H9 (cell line): ENCODE results near the gene TIAM2. TPM values are rescaled to one million over a fixed set of nuclear protein-coding genes. Genes with fewer than 3 reads are reported as not detected.

Experiments used
- DNase-seq: peaks from one replicate; pipeline ENCODE4 v3.0.0-alpha.2; 2017
- H2AFZ ChIP-seq: one replicate; pipeline ENCODE4 v1.6.1; 2013; ENCODE audit warnings: mild to moderate bottlenecking, low read length, control low read depth, moderate library complexity
- H2AK5ac ChIP-seq: 2 replicates; pipeline ENCODE4 v1.6.1; 2013; ENCODE audit warnings: low read length, control low read depth, mixed read lengths; ENCODE audit not compliant: insufficient read length
- H2BK120ac ChIP-seq: one replicate; pipeline ENCODE4 v1.6.1; 2013; ENCODE audit warnings: low read depth, mild to moderate bottlenecking, low read length, control low read depth, inconsistent platforms; ENCODE audit not compliant: poor library complexity, severe bottlenecking
- H2BK12ac ChIP-seq: 2 replicates; pipeline ENCODE4 v1.6.1; 2013; ENCODE audit warnings: low read length, control low read depth, mixed read lengths, low read depth; ENCODE audit not compliant: insufficient read length
- H2BK15ac ChIP-seq: 2 replicates; pipeline ENCODE4 v1.6.1; 2013; ENCODE audit warnings: low read depth, low read length, control low read depth
- H2BK20ac ChIP-seq: one replicate; pipeline ENCODE4 v1.6.1; 2013; ENCODE audit warnings: low read depth, mild to moderate bottlenecking, low read length, control low read depth, inconsistent platforms; ENCODE audit not compliant: poor library complexity, severe bottlenecking
- H2BK5ac ChIP-seq: 2 replicates; pipeline ENCODE4 v1.6.1; 2013; ENCODE audit warnings: low read length, control low read depth, mixed read lengths; ENCODE audit not compliant: insufficient read length
- H3K14ac ChIP-seq: 2 replicates; pipeline ENCODE4 v1.6.1; 2013; ENCODE audit warnings: low read length, control low read depth; ENCODE audit not compliant: insufficient read depth
- H3K18ac ChIP-seq: 2 replicates; pipeline ENCODE4 v1.6.1; 2013; ENCODE audit warnings: low read depth, mild to moderate bottlenecking, mixed read lengths, low read length, control low read depth; ENCODE audit not compliant: insufficient read length
- H3K23ac ChIP-seq: 2 replicates; pipeline ENCODE4 v1.6.1; 2013; ENCODE audit warnings: low read length, control low read depth, mixed read lengths, low read depth; ENCODE audit not compliant: insufficient read length
- H3K23me2 ChIP-seq: 2 replicates; pipeline ENCODE4 v1.6.1; 2013; ENCODE audit warnings: low read depth, mild to moderate bottlenecking, mixed read lengths, low read length, control low read depth; ENCODE audit not compliant: insufficient read length, poor library complexity, severe bottlenecking
- H3K27ac ChIP-seq: 2 replicates; pipeline ENCODE4 v1.5.1; 2013; ENCODE audit warnings: low read length, control low read depth, mixed read lengths, low read depth; ENCODE audit not compliant: insufficient read length
- H3K27me3 ChIP-seq: 2 replicates; pipeline ENCODE4 v1.6.1; 2013; ENCODE audit warnings: low read length, control low read depth, inconsistent platforms; ENCODE audit not compliant: insufficient read depth
- H3K4ac ChIP-seq: 2 replicates; pipeline ENCODE4 v1.6.1; 2013; ENCODE audit warnings: low read depth, mild to moderate bottlenecking, control low read depth, inconsistent platforms, low read length, moderate library complexity
- H3K4me1 ChIP-seq: 2 replicates; pipeline ENCODE4 v1.6.1; 2013; ENCODE audit warnings: low read length, control low read depth, inconsistent platforms; ENCODE audit not compliant: insufficient read depth
- H3K4me2 ChIP-seq: 2 replicates; pipeline ENCODE4 v1.6.1; 2013; ENCODE audit warnings: low read length, control low read depth, mixed read lengths; ENCODE audit not compliant: insufficient read length, insufficient read depth
- H3K56ac ChIP-seq: 2 replicates; pipeline ENCODE4 v1.6.1; 2013; ENCODE audit warnings: low read depth, mild to moderate bottlenecking, mixed read lengths, low read length, control low read depth; ENCODE audit not compliant: insufficient read length
- H3K79me1 ChIP-seq: 2 replicates; pipeline ENCODE4 v1.6.1; 2013; ENCODE audit warnings: low read depth, mild to moderate bottlenecking, moderate library complexity, low read length, control low read depth, inconsistent platforms; ENCODE audit not compliant: insufficient read depth, poor library complexity, severe bottlenecking
- H3K79me2 ChIP-seq: 2 replicates; pipeline ENCODE4 v1.6.1; 2013; ENCODE audit warnings: low read length, control low read depth, inconsistent platforms; ENCODE audit not compliant: insufficient read depth
- H3K9ac ChIP-seq: 2 replicates; pipeline ENCODE4 v1.6.1; 2013; ENCODE audit warnings: low read length, control low read depth, mixed read lengths; ENCODE audit not compliant: insufficient read length; ENCODE audit errors: extremely low read depth
- H3K9me3 ChIP-seq: one replicate; pipeline ENCODE4 v1.6.1; 2013; ENCODE audit warnings: low read depth, low read length, inconsistent platforms; ENCODE audit not compliant: control insufficient read depth
- H3T11ph ChIP-seq: one replicate; pipeline ENCODE4 v1.6.1; 2013; ENCODE audit warnings: mild to moderate bottlenecking, low read length, control low read depth, inconsistent platforms
- H4K20me1 ChIP-seq: one replicate; pipeline ENCODE4 v1.6.1; 2013; ENCODE audit not compliant: control insufficient read depth, insufficient read length, insufficient read depth
- H4K5ac ChIP-seq: 2 replicates; pipeline ENCODE4 v1.6.1; 2013; ENCODE audit warnings: low read depth, mild to moderate bottlenecking, mixed read lengths, low read length, control low read depth; ENCODE audit not compliant: insufficient read length
- H4K8ac ChIP-seq: replicated peaks from 2 replicates; pipeline ENCODE4 v1.6.1; 2013; ENCODE audit warnings: low read length, control low read depth, mixed read lengths, low read depth; ENCODE audit not compliant: insufficient read length
- H4K91ac ChIP-seq: 2 replicates; pipeline ENCODE4 v1.6.1; 2013; ENCODE audit warnings: low read depth, mild to moderate bottlenecking, moderate library complexity, mixed read lengths, low read length, control low read depth; ENCODE audit not compliant: insufficient read length
- H3K27ac Mint-ChIP-seq, 3 experiments: 2 replicates in 2 of 3; 3 replicates in 1 of 3; pipeline ENCODE4 v1.8.0; 2020 to 2021; ENCODE audit warnings: mixed read lengths in 3 of 3, mild to moderate bottlenecking in 1 of 3, moderate library complexity in 1 of 3
- H3K27me3 Mint-ChIP-seq: 2 replicates; pipeline ENCODE4 v1.8.0; 2021; ENCODE audit warnings: low read depth, mild to moderate bottlenecking, moderate library complexity, mixed read lengths
- H3K36me3 Mint-ChIP-seq, 3 experiments: 2 replicates in 2 of 3; 3 replicates in 1 of 3; pipeline ENCODE4 v1.8.0; 2020 to 2021; ENCODE audit warnings: low read depth in 3 of 3, mixed read lengths in 3 of 3; ENCODE audit not compliant: insufficient read depth in 1 of 3
- H3K4me1 Mint-ChIP-seq, 2 experiments: 2 replicates each; pipeline ENCODE4 v1.8.0; 2020; ENCODE audit warnings: mixed read lengths in 2 of 2
- H3K4me3 Mint-ChIP-seq, 2 experiments: 2 replicates in 1 of 2; 3 replicates in 1 of 2; pipeline ENCODE4 v1.8.0; 2020 to 2021; ENCODE audit warnings: mild to moderate bottlenecking in 2 of 2, mixed read lengths in 2 of 2, moderate library complexity in 1 of 2
- H3K9me3 Mint-ChIP-seq, 2 experiments: 2 replicates in 1 of 2; 3 replicates in 1 of 2; pipeline ENCODE4 v1.8.0; 2020; ENCODE audit warnings: mild to moderate bottlenecking in 2 of 2, mixed read lengths in 2 of 2, moderate library complexity in 1 of 2
- CTCF ChIP-seq: fragments of 200-600 bp; sonication (generic); conservative IDR thresholded peaks from 3 replicates; pipeline ENCODE4 v1.8.0; 2021; ENCODE audit warnings: antibody characterized with exemption, mild to moderate bottlenecking
- WGBS: extraction: QIAGEN DNeasy Blood & Tissue Kit; methylation state at CpG from one replicate; pipeline ENCODE4 v1.1.7; 2013; ENCODE audit warnings: missing lambda C conversion rate, low lambda C conversion rate, mixed read lengths; ENCODE audit not compliant: insufficient read length; ENCODE audit errors: extremely low coverage; 5-methylcytosine and 5-hydroxymethylcytosine counted together
- total RNA-seq: library from RNA; stranded (reverse); gene quantifications from 2 replicates; pipeline ENCODE4 v1.2.1, GENCODE V29; 2021

TIAM2 gene
- total RNA-seq, 1 experiment from 2014 or later = 6.3 TPM

GRCh38 chr6:155085582-155086257, 90.6 kb downstream of the TIAM2 start:
- H3K9me3 ChIP-seq = no peaks in the 10 kb centered on the region
- no peak overlapping the region for H4K5ac ChIP-seq
- no peaks in the 10 kb centered on the region for H3K4me1 ChIP-seq
- no peak overlapping the region for H3T11ph ChIP-seq
- no peak overlapping the region for H3K18ac ChIP-seq
- no peak overlapping the region for H4K8ac ChIP-seq
- H2AFZ ChIP-seq = no peak overlapping the region
- no peak overlapping the region for H2BK120ac ChIP-seq
- H3K27ac ChIP-seq = no peak overlapping the region
- Mint-ChIP-seq H3K9me3 (no peaks in the 10 kb centered on the region), H3K4me1 (peaks cover 26 to 37% of the 10 kb centered on the region in 2 experiments), H3K36me3 (0 out of 7 replicates have a peak, but pooled peaks cover 0 to under 1% (median 0%) of the 10 kb centered on the region in 3 experiments), H3K4me3 (no peak overlapping the region), H3K27ac (peak overlapping the region in 2 of 3 experiments; percentile 57 to 59; a peak in 2 of 7 replicates), H3K27me3 (no peaks in the 10 kb centered on the region; the same call in 1 of the 2 replicates)
- WGBS = no CpG with 5 or more reads among the region's 8 CpGs
- no peak for TF ChIP-seq CTCF
- no peak for DNase-seq
- no peak overlapping the region for H2AK5ac ChIP-seq
- no peak overlapping the region for H3K9ac ChIP-seq
- H4K91ac ChIP-seq = no peak overlapping the region
- H4K20me1 ChIP-seq = no peaks in the 10 kb centered on the region
- no peak overlapping the region for H3K4me2 ChIP-seq
- no peaks in the 10 kb centered on the region for H3K27me3 ChIP-seq
- H3K23me2 ChIP-seq = no peaks in the 10 kb centered on the region
- H3K23ac ChIP-seq = no peak overlapping the region
- H3K4ac ChIP-seq = no peak overlapping the region
- H2BK12ac ChIP-seq = no peak overlapping the region
- no peaks in the 10 kb centered on the region for H3K79me2 ChIP-seq
- no peak overlapping the region for H3K14ac ChIP-seq
- no peak overlapping the region for H2BK15ac ChIP-seq
- H3K56ac ChIP-seq = no peak overlapping the region
- no peak overlapping the region for H2BK5ac ChIP-seq
- H2BK20ac ChIP-seq = no peak overlapping the region
- no peaks in the 10 kb centered on the region for H3K79me1 ChIP-seq
